ENCODE measurements around the gene LENG8.

- TF ChIP-seq, protein P1, sequence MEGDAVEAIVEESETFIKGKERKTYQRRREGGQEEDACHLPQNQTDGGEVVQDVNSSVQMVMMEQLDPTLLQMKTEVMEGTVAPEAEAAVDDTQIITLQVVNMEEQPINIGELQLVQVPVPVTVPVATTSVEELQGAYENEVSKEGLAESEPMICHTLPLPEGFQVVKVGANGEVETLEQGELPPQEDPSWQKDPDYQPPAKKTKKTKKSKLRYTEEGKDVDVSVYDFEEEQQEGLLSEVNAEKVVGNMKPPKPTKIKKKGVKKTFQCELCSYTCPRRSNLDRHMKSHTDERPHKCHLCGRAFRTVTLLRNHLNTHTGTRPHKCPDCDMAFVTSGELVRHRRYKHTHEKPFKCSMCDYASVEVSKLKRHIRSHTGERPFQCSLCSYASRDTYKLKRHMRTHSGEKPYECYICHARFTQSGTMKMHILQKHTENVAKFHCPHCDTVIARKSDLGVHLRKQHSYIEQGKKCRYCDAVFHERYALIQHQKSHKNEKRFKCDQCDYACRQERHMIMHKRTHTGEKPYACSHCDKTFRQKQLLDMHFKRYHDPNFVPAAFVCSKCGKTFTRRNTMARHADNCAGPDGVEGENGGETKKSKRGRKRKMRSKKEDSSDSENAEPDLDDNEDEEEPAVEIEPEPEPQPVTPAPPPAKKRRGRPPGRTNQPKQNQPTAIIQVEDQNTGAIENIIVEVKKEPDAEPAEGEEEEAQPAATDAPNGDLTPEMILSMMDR (conservative IDR thresholded peaks at IDR 0.05; ENCODE audit: low read depth in 2 of 2): no peak
- TF ChIP-seq EZH2phosphoT487 (IDR thresholded peaks at IDR 0.05; ENCODE audit: unreplicated experiment) (no peak), EZH2 (IDR thresholded peaks at IDR 0.05; ENCODE audit: low read depth, unreplicated experiment) (no peak), POLR2AphosphoS5 (IDR thresholded peaks at IDR 0.05; ENCODE audit: low read depth) (no peak), NANOG (IDR thresholded peaks at IDR 0.05; ENCODE audit: borderline replicate concordance) (no peak), ZNF331 (CRISPR knock-in tag; IDR thresholded peaks at IDR 0.05; ENCODE audit: low read depth) (no peak), ZNF114 (CRISPR knock-in tag; IDR thresholded peaks at IDR 0.05) (no peak), CREB1 (CRISPR knock-in tag; IDR thresholded peaks at IDR 0.05; ENCODE audit: low read depth) (no peak), JUNB (IDR thresholded peaks at IDR 0.05; ENCODE audit: unreplicated experiment) (no peak), ETS1 (IDR thresholded peaks at IDR 0.05) (no peak), STAT1 (IDR thresholded peaks at IDR 0.05; ENCODE audit: unreplicated experiment) (no peak), ZNF462 (CRISPR knock-in tag; IDR thresholded peaks at IDR 0.05) (no peak)
- TF ChIP-seq, protein P2, sequence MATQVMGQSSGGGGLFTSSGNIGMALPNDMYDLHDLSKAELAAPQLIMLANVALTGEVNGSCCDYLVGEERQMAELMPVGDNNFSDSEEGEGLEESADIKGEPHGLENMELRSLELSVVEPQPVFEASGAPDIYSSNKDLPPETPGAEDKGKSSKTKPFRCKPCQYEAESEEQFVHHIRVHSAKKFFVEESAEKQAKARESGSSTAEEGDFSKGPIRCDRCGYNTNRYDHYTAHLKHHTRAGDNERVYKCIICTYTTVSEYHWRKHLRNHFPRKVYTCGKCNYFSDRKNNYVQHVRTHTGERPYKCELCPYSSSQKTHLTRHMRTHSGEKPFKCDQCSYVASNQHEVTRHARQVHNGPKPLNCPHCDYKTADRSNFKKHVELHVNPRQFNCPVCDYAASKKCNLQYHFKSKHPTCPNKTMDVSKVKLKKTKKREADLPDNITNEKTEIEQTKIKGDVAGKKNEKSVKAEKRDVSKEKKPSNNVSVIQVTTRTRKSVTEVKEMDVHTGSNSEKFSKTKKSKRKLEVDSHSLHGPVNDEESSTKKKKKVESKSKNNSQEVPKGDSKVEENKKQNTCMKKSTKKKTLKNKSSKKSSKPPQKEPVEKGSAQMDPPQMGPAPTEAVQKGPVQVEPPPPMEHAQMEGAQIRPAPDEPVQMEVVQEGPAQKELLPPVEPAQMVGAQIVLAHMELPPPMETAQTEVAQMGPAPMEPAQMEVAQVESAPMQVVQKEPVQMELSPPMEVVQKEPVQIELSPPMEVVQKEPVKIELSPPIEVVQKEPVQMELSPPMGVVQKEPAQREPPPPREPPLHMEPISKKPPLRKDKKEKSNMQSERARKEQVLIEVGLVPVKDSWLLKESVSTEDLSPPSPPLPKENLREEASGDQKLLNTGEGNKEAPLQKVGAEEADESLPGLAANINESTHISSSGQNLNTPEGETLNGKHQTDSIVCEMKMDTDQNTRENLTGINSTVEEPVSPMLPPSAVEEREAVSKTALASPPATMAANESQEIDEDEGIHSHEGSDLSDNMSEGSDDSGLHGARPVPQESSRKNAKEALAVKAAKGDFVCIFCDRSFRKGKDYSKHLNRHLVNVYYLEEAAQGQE (IDR thresholded peaks at IDR 0.05; ENCODE audit: unreplicated experiment): no peak
Observed at GRCh38 chr19:54400913-54401312, 48.1 kb upstream of the LENG8 start.

All from GM23338 (cell line).